HPDE6-E6E7 (cell line): ENCODE data around the gene CAPN2.

Experiments used
- DNase-seq: peaks from one replicate; pipeline ENCODE4 v3.0.0; 2011; ENCODE audit warnings: missing footprints; ENCODE audit errors: extremely low spot score

The CAPN2 gene

DNA sequence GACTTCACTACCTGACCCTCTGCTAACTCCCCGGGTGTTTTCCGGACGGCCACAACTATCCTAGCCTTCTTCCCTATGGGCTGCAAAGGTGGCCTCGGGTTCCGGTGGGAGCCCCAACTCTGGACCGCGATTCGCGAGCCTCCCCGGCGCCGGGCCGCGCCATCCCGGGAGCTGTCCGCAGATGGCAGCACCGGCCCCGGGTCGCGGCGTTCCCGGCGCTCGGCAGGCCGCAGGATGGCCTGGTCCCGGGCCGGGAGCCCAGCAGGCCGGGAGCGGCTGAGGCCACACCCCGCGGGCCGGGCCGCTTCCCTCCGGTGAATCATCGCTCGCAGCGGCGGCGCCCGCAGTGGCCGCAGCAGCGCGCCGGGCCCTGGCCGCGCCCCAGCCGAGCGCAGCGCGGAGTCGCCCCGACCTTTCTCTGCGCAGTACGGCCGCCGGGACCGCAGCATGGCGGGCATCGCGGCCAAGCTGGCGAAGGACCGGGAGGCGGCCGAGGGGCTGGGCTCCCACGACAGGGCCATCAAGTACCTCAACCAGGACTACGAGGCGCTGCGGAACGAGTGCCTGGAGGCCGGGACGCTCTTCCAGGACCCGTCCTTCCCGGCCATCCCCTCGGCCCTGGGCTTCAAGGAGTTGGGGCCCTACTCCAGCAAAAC is at the start of gene CAPN2:
TSS of gene CAPN2 (plus strand) at position 346 of the 656 bp plus-strand sequence. CDS start at position 448, 102 bp downstream.
- peak; percentile 87 for DNase-seq

DNA sequence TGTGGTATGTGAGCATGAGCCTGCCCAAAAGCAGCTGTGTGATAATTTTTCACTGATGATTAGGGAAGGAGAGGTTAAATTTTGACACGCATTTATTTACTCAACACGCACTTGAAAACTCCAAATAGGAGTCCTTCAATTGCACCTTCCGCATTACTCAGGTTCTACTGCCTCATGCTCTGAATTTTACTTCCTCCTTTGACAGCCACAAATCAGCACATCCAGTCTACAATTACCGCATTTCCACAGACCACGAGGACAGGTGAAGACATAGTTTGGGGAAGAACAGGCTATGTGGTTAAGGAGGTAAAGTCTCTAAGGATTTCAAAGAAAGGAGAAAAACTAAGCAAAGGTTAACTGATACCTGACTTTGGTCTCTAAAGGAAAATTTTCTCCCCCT is 49.4 kb upstream of the CAPN2 start:
- no peak for DNase-seq

DNA sequence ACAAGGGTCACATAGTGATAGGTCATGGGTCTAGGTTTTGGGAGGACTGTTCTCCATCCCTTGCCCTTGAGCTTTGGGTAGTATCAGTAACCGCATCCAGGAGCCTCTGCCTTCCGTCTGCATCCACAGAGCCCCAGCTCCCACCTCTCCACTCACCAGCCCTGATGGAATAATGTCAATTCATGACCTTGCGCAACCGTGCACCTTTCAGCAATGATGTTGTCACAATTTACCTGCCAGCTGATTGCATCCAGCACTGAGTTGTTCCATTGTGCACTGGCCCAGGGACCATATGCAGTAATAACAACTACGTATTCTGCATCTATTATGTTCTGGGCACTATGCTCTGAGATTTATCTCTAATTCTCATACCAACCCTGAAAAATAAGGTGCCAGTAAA is 48.2 kb upstream of the CAPN2 start:
- no peak for DNase-seq

DNA sequence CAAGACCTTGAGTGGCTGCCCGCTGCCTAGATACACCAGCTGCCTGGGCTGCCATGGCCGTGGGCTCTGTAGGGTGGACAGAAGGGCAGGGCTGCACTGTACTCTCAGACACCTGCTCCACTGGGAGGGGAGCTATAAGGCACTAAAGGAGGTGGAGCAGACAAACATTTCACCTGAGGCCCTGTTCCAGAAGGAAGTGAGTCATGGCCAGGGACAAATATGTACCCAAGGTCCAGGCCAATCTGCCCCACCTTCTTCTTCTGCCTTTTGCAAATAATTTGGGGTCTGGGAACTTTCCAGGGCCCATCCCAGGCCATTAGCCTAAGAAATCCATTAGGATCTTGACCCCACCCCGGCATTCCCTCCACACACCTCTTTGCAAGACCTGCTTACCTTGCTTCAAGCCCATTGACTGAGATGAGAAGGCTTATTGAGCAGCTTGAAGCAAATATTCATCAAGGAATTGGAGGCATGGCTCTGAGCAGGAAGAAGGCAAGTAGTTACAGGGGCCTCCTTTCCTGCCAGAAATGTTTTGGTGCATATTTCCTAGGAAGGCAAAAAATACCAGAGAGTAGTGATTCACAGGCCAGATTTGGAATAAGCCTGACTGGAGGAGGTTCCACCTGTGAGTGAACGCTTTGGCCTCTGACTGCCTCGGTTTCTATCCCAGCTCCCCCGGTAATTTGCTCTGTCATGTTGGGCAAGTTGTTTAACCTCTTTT is 46.6 kb upstream of the CAPN2 start, which contains the start of gene CAPN8:
TSS of gene CAPN8 (minus strand) at position 110 of the 721 bp plus-strand sequence. CDS start at position 55, 55 bp downstream.
- DNase-seq, result peak; percentile 71

DNA sequence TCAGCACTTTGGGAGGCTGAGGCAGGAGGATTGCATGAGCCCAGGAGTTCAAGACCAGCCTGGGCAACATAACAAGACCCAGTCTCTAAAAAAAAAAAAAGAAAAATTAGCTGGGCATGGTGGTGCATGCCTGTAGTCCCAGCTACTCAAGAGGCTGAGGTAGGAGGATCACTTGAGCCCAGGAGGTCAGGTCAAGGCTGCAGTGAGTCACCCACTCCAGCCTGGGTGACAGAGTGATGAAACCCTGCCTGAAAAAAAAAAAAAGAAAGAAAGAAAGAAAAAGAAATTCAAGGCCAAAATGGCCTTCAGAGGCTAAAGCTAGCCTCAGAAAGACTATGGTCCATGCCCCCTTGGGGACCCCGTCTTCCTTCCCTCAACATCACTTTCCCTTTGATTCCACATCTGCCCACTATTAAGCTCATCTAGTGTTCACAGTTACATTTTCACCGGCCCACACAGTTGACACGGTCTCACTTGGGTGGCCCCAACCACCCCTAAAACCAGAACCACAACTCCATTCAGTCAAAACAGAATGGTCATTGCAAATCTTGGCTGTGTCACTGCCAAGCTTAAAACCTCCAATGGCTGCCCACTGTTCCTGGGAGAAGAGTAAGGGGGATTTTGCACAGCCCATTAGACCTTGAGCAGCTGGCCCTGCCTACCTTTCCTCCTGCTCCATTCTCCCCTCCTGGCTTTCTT is 44.7 kb upstream of the CAPN2 start:
- DNase-seq, result no peak

DNA sequence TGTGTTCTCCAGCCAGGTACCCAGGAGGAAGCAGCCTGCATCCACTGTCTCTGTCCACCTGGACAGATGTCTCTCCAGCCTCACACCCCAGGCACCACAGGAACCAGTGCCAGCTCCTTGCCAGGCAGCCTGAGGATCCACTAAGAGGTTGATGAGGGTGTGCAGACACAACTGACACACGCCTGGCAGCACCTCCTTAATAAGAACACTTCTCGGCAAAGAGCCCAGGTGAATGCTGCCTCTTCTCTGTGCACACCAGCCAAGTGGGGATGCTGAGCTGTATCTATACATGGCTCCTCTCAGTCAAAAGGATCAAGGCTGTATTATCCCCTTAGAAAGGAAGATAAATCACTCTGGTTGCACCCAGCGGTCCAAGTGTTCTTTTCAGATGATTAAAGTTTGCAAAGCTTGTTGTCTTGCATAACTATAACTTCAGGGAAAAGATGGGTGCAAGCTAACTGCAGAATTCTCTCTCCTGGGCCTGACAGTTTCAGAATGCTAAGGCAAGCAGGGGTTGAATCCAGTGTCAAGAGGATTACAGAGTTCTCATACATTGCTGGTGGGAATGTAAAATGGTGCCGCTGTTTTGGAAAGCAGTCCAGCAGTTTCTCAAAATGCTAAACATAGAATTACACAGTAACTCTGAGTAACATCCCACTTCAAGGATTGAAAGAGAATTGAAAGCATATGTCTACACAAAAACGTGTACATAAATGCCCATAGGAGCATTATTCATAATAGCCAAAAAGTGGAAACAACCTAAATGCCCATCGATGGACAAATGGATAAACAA is 43.1 kb upstream of the CAPN2 start:
- DNase-seq, result no peak

DNA sequence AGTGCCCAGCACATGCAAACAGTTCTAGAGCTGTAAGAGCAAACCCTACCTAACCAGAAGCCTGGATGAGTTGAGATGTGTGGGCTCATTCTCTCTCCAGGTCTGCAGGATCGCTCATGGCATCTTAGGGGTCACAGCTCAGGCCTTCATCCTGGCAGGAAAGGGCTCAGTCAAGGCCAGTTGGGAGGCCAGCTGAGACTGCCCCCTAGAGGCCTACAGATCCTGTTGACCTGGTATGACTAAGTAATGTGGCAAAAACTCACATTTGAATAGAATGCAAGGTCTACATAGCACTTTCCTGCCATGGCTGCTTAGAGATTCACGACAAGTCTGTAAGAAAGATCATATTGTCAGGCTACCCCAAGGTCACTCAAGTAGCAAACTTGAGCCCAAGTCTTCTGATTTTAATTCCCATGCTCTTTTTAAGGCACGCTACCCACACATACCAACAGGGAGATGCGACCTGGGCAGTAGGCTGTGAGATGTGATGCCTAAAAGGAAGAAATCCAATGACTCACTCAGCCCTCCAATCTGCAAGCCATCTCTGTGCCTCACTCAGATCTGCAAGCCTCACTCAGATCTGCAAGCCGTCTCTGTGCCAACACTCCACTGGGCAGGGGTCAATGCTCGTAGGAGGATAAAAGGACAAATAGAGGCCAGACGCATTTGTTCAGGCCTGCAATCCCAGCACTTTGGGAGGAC is 41.7 kb upstream of the CAPN2 start:
- DNase-seq, result no peak

DNA sequence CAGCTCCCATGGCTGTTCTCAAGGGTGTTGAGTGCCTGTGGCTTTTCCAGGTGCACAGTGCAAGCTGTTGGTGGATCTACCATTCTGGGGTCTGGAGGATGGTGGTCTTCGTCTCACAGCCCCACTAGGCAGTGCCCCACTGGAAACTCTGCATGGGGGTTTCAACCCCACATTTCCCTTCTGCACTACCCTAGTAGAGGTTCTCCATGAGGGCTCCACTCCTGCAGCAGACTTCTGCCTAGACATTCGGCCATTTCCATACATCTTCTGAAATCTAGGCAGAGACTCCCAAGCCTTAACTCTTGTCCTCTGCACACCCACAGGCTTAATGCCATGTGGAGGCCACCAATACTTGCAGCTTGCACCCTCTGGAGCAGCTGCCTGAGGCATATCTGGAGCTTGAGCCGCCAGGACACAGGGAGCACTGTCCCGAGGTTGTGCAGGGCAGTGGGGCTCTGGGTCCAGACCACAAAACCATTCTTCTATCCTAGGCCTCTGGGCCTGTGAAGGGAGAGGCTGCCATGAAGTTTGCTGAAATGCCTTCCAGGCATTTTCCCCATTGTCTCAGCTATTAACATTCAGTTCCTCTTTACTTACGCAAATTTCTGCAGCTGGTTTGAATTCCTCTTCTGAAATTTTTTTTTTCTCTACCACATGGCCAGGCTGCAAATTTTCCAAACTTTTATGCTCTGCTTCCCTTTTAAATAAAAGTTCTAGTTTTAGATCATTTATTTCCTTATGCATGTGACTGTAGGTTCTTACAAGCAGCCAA is 38.0 kb upstream of the CAPN2 start:
- DNase-seq, result no peak

DNA sequence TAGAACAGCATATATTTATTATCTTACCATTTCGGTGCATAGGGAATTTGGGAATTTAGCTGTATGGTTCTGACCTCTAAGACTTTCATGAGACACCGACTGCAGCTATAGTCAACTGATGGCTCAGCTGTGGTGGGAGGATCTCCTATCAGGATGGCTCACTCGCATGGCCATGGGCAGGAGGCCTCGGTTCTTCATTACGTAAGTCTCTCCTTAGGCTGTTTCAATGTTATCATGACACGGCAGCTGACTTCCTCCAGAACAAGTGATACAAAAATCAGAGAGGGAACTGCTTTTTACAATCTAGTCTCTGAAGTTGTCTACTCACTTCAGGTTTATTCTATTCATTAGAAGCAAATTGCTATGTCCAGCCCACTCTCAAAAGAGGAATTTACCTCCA is 33.5 kb upstream of the CAPN2 start:
- no peak for DNase-seq

DNA sequence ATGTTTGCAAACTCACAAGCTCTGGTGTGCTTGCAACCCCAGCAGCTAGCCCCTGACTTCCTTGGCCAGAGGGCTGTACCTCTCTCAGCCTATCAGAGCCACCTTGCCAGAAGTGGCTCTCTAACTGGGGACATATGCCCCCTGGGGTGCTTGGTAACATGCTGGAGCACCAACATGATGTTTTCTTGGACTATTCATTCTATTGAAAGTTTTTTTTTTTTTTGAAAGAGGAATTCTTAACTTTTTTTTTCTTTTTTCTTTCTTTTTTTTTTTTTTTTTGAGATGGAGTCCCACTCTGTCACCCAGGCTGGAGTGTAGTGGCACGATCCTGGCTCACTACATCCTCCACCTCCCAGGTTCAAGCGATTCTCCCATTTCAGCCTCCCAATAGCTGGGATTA is 32.2 kb upstream of the CAPN2 start:
- DNase-seq, result no peak

DNA sequence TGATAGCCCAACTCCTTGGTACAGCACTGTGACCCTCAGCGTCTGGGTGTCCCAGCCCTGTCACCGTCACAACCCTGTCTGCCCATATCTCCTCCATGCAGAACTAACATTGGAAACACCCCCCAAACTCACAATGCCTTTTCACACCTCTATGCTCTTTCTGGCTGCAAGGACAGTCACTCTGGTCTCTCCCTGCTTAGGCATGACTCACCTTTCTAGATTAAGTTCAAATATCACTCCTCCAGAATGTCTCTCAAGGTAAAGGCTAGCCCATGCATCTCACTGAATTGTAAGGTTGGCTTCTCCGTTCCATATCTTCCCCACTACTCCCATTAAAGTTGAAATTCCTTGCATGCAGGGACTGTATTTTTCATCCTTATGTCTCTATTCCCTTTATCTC is 29.8 kb upstream of the CAPN2 start:
- DNase-seq, result no peak

DNA sequence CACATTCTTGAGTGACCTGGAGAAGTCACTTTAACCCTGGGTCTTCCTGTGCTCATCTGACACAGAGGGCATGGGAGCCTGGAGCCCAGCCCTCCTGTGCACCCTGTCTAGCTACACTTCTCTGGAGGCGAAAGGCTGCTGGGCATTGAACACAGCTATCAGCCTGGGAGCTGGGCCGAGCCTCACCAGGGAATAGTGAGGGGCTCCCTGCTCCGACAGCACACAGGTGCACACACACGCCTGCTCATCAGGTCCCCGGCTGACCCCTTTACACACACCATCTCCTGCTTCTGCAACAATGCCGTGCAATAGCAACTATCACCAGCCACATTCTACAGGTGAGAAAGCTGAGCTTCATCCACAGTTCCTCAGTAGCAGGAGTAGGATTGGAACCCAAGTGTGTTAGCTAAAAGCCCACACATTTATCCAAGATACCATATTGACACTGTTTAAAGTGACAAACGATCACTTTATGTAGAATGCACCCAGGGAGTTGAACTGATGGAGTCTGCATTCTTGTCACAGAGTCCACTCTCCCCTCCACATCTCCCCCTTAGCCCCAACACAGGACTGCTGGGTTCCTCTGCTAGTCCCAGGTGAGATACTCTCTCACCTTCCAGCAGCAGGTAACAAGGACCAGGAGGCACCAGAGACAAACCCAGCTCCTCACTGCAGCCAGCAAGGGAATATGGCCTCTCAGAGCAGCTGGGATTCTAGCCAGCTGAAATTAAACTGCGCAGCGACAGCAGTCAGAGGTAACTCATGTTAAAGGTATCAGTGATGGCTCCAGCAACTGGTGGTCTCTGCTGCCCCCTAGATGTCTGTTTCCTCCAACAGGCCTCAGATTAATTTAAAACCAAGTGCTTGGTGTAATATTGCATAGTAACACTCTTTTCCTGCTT is 28.5 kb upstream of the CAPN2 start:
- DNase-seq, result peak; percentile 64

DNA sequence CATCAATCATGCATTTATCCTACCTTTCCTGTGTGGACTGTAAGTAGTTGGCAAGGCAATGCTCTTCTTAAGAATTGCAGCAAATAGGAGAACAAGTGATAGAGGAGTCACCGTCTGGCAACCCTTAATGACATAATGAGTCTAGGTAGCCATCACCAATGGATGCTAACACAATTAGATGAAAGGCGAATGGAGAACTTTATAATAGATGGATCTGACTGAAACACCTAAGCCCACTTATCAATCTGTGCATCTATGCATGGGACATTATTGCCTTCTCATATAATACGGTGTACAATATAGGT is 27.9 kb upstream of the CAPN2 start:
- DNase-seq, result no peak

DNA sequence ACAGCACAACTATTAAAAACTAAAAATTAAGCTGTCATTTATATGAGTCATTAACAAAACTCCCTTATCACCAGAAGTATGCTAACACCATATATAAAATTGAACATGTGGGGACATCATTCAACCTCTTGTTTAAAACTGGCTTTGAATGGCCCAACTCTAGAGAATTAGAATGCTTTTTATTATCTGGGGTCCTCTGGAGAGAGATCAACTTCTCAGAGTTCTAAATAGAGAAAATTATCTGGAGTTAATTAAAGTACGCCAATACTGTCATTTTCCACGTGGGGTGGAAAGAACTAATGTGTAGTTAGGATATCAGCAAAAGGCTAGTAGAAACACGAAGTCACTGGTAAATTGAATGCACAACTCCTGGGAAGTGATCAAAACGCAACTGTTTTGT is 21.2 kb upstream of the CAPN2 start:
- DNase-seq, result no peak

DNA sequence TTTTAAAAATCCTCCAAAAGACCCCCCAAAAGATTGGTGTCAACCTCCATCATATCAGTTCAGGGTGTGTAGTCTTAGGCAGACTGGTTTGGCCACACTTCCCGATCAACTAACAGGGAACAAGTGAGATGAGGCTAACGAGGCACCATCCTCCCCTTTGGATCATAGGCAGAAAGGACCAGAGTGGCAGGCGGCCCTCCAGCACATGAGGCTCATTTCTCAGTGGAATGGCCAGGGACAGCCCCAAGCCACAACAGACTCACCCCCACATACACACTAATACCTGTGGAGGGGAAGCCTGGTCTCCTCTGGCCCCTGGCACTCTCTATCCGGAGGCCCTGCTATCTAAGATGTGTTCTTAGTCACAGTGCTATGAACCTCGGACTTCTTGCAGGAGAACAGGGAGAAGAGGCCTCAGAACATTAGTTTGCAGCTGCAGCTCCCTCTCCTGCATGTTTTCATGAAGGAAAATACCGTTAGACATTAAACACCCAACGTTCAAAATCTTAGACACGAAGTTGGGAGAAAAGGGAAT is 17.3 kb upstream of the CAPN2 start:
- no peak for DNase-seq

DNA sequence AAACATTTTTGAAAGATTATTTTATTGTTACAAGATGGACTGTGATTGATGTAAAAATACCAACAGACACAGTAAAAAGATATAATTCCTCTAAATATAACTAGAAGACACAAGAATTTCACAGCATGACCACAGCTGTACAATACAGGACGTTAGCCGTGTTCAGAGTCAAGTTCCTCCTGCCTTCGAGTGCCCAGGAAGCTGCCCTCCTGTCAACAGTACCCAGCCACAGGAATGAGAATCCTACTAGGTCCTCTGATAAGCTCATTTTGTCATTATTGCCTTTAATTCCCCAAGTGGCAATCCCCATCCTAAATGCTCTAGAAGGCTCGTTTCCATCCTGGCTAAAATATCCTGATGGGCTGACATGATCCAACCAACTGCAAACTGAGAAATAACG is 16.4 kb upstream of the CAPN2 start:
- no peak for DNase-seq

DNA sequence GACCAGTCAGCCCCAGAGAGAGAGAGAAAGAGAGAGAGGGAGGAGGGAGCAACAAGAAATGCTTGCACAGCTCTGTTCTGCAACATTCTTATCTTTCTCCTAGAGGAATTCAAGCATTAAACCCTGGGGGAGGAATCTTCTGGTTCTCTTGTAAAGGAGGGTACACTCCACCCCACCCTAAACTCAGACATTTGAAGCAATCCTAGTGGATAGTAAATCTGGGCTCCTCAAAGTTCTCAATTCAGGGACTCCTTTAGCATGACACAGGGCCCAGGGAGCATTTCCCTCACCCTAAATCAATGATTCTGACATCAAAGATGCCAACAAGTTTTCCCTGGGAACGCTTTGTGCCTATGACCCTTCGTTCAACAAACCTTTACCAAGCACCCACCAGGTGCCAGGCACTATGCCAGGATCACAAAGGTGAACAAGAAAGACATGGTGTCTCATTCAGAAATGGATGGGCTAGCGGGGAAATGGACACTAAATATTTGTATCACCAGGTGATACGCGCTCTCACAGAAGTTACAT is 11.9 kb upstream of the CAPN2 start:
- no peak for DNase-seq

DNA sequence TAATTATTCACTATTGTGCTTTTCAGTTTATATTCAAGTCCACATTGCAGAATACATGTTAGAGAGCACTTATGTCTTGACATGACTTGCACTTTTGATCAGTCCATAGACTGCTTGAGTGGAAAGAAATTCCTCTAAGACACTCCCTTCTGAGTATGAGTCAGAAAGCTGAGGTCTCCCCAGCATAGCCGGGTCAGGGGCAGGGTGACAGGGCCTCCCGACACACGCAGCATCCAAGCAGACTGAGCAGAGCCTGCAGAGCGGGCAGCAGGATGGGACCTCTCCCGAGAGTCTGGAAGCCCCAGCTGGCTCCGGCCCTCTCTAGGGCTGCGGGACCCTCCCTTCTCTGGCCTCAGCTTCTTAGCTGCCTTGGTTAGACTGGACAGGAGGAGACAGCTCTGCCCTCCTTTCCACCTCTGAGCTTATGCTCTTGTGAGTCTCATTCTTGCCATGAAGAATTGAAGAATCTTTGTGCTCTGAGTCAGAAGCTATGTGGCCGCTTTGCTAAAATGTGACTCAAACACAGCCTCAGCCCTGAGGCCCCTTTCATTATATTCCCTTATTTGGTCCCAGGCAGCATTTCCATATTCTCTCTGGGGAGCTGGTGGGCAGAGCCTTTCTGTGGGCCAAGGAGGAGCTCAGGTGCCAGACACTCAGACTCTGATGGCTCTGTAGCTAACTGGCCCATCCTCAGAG is 11.2 kb upstream of the CAPN2 start:
- peak; percentile 82 for DNase-seq
